ENCODE results near the gene PERM1. TPM values are rescaled to one million over a fixed set of nuclear protein-coding genes. Genes with fewer than 3 reads are reported as not detected.

Gene PERM1
- total and polyA plus RNA-seq, 9 of the 15 experiments (the other 6 are each of a cell fraction or from before 2014, with no cell fraction given), result not detected

DNA sequence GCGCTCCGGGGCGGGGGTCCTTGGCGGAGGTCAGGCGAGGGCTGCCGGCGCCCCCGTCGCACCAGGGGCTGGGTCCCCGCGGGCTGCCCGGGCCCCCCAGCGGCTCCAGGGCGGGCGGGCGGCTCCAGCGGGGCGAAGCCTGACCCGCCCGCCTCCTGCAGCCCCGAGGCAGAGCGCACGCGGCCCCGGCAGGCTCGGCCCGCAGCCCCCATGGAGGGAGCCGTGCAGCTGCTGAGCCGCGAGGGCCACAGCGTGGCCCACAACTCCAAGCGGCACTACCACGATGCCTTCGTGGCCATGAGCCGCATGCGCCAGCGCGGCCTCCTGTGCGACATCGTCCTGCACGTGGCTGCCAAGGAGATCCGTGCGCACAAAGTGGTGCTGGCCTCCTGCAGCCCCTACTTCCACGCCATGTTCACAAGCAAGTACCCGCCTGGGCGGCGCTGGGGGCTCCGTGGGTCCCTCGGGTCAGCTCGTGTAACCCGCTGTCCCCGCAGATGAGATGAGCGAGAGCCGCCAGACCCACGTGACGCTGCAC is 20.7 kb downstream of the PERM1 start (continued):
- TF ChIP-seq TBL1XR1 (IDR thresholded peaks at IDR 0.05; ENCODE audit: low read length in 2 of 2) (no peak), FOXM1 (IDR thresholded peaks at IDR 0.05; ENCODE audit: low read depth) (no peak), FOXM1 (CRISPR knock-in tag; IDR thresholded peaks at IDR 0.05; ENCODE audit: low read depth) (peak; percentile 78; the same call in 1 of the 2 replicates), LARP7 (IDR thresholded peaks at IDR 0.05) (no peak), SRSF3 (IDR thresholded peaks at IDR 0.05; ENCODE audit: insufficient read depth, low read length) (no peak), RFX5 (IDR thresholded peaks at IDR 0.05; ENCODE audit: low read depth, low read length) (no peak), CHD2 (IDR thresholded peaks at IDR 0.05; ENCODE audit: low read depth, low read length) (no peak), KLF6 (CRISPR knock-in tag; IDR thresholded peaks at IDR 0.05; ENCODE audit: borderline replicate concordance) (no peak), PRMT5 (CRISPR knock-in tag; IDR thresholded peaks at IDR 0.05) (no peak), ZBTB2 (IDR thresholded peaks at IDR 0.05) (no peak), CCAR2 (IDR thresholded peaks at IDR 0.05; ENCODE audit: low read depth, low read length) (no peak), POLR3A (IDR thresholded peaks at IDR 0.05; ENCODE audit: borderline replicate concordance, extremely low read depth, insufficient read depth, insufficient read length) (no peak), SFPQ (IDR thresholded peaks at IDR 0.05; ENCODE audit: low read depth, low read length) (no peak), MAFG (tag; conservative IDR thresholded peaks at IDR 0.05) (no peak), RBM34 (IDR thresholded peaks at IDR 0.05; ENCODE audit: borderline replicate concordance, insufficient read depth, low read length) (no peak), DIDO1 (tag; IDR thresholded peaks at IDR 0.05; ENCODE audit: low read depth) (no peak), ZBTB12 (CRISPR knock-in tag; IDR thresholded peaks at IDR 0.05) (no peak), ZNF778 (CRISPR knock-in tag; IDR thresholded peaks at IDR 0.05) (no peak), HEY1 (CRISPR knock-in tag; IDR thresholded peaks at IDR 0.05; ENCODE audit: borderline replicate concordance) (no peak), BRD9 (IDR thresholded peaks at IDR 0.05; ENCODE audit: low read depth, partially characterized antibody) (no peak), ZNF766 (CRISPR knock-in tag; conservative IDR thresholded peaks at IDR 0.05) (no peak), ZNF311 (CRISPR knock-in tag; IDR thresholded peaks at IDR 0.05) (no peak), PML (IDR thresholded peaks at IDR 0.05; ENCODE audit: low read length) (no peak), ZNF124 (CRISPR knock-in tag; IDR thresholded peaks at IDR 0.05) (peak; percentile 75; the same call in 1 of the 2 replicates), ZNF197 (CRISPR knock-in tag; IDR thresholded peaks at IDR 0.05; ENCODE audit: low read depth) (no peak), ZNF584 (CRISPR knock-in tag; IDR thresholded peaks at IDR 0.05; ENCODE audit: low read depth) (no peak), ZNF717 (CRISPR knock-in tag; IDR thresholded peaks at IDR 0.05) (no peak), ZEB2 (IDR thresholded peaks at IDR 0.05) (no peak)

Measured in K562 (cell line).